ENCODE data around the gene COX19. TPM values are rescaled to one million over a fixed set of nuclear protein-coding genes. Genes with fewer than 3 reads are reported as not detected.

Gene COX19
- total and polyA plus RNA-seq, 2 of the 13 experiments (the other 11 are each of a cell fraction or from before 2014, with no cell fraction given), result 11.5 to 21.7 TPM

DNA sequence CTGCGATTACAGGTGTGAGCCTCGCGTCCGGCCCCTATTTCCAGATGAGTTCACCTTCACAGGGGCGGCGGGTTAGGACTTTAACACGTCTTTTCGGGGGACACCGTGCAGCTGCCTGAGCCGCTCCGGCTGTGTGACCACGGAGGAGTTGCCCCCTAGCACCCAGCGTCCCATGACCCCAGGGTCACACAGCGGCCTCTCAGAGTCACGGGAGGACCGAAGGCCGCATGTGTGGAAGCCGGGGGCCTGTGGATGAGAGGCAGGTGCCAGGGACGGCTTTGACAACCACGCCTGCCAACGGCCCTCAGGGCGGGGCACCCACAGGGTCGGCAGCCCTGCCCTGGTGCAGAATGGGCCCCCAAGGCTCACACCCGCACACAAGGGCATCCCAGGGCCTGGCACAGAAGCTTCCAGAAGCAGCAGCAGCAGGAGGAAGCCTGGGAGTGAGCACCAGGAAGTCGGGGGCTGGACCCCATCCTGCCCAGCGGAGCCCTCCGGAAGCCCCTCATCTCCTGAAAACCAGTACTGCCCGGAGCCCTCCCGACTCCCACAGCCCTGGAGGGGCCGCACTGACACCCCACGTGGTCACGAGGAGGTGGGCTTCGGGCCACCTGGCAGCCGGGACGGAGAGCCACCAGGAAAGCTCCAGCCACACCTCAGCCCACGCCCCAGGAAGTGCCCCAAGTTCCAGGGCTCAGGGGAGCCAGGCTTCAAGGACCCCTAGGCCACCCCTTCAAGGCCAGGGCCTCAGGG lies 53.6 kb downstream of the COX19 start:
- H3K9ac ChIP-seq (ENCODE audit: insufficient read depth, low read depth, low read length), result no peak overlapping the region
- intact Hi-C loops (cut with micrococcal nuclease; ENCODE audit: unreplicated experiment) (no loop called here), in situ Hi-C loops (cut with HindIII; ENCODE audit: extremely low pct_ligation_motif_present, low pct_unique_long_range_greater_than_20kb) (no loop called here)
- TF ChIP-seq, protein P1, sequence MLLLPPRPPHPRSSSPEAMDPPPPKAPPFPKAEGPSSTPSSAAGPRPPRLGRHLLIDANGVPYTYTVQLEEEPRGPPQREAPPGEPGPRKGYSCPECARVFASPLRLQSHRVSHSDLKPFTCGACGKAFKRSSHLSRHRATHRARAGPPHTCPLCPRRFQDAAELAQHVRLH (CRISPR knock-in tag; IDR thresholded peaks at IDR 0.05; ENCODE audit: borderline replicate concordance, low read depth), result no peak
- TF ChIP-seq, protein P2, sequence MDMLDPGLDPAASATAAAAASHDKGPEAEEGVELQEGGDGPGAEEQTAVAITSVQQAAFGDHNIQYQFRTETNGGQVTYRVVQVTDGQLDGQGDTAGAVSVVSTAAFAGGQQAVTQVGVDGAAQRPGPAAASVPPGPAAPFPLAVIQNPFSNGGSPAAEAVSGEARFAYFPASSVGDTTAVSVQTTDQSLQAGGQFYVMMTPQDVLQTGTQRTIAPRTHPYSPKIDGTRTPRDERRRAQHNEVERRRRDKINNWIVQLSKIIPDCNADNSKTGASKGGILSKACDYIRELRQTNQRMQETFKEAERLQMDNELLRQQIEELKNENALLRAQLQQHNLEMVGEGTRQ (IDR thresholded peaks at IDR 0.05; ENCODE audit: low read depth, low read length), result no peak
- TF ChIP-seq, protein P2 (CRISPR knock-in tag; IDR thresholded peaks at IDR 0.05; ENCODE audit: borderline replicate concordance), result no peak
- TF ChIP-seq ZNF605 (CRISPR knock-in tag; IDR thresholded peaks at IDR 0.05) (no peak), MXI1 (IDR thresholded peaks at IDR 0.05; ENCODE audit: borderline replicate concordance, low read depth, low read length) (no peak), THYN1 (CRISPR knock-in tag; IDR thresholded peaks at IDR 0.05; ENCODE audit: borderline replicate concordance, low read depth) (no peak), KLF11 (CRISPR knock-in tag; IDR thresholded peaks at IDR 0.05) (no peak), ADNP (CRISPR knock-in tag; IDR thresholded peaks at IDR 0.05) (no peak), FOXO1 (CRISPR knock-in tag; IDR thresholded peaks at IDR 0.05) (no peak)
- TF ChIP-seq, protein P3, sequence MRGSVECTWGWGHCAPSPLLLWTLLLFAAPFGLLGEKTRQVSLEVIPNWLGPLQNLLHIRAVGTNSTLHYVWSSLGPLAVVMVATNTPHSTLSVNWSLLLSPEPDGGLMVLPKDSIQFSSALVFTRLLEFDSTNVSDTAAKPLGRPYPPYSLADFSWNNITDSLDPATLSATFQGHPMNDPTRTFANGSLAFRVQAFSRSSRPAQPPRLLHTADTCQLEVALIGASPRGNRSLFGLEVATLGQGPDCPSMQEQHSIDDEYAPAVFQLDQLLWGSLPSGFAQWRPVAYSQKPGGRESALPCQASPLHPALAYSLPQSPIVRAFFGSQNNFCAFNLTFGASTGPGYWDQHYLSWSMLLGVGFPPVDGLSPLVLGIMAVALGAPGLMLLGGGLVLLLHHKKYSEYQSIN (CRISPR knock-in tag; IDR thresholded peaks at IDR 0.05; ENCODE audit: borderline replicate concordance), result no peak
- TF ChIP-seq, protein P4, sequence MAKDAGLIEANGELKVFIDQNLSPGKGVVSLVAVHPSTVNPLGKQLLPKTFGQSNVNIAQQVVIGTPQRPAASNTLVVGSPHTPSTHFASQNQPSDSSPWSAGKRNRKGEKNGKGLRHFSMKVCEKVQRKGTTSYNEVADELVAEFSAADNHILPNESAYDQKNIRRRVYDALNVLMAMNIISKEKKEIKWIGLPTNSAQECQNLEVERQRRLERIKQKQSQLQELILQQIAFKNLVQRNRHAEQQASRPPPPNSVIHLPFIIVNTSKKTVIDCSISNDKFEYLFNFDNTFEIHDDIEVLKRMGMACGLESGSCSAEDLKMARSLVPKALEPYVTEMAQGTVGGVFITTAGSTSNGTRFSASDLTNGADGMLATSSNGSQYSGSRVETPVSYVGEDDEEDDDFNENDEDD (CRISPR knock-in tag; IDR thresholded peaks at IDR 0.05; ENCODE audit: borderline replicate concordance), result no peak

More for the DNA sequence above, 53.6 kb downstream of the COX19 start:
- H3K4me2 ChIP-seq (ENCODE audit: low read depth, low read length), result no peak overlapping the region
- CTCF ChIA-PET (ENCODE audit: low intra/inter-chr PET ratio, low total read pairs), result no interaction called here
- FAIRE-seq (no peak), ATAC-seq (no peak), DNase-seq (ENCODE audit: low spot score) (no peak)
- no peaks in the 10 kb centered on the region for H3K27me3 ChIP-seq (ENCODE audit: control insufficient read depth in 1 of 2, insufficient read depth in 2 of 2, low read length in 2 of 2)
- 91% methylated on average over 11 of the region's 36 CpGs for WGBS (ENCODE audit: low lambda C conversion rate)
- H3K27ac ChIP-seq (ENCODE audit: extremely low read length, insufficient read depth, low read length), result no peak overlapping the region
- H4K20me1 ChIP-seq (ENCODE audit: insufficient read depth, low read length), result no peaks in the 10 kb centered on the region
- no peaks in the 10 kb centered on the region for H3K36me3 ChIP-seq (replicated peaks in 1 of 2; ENCODE audit: control insufficient read depth in 1 of 2, insufficient read depth in 2 of 2, low read length in 2 of 2)
- H2AFZ ChIP-seq (ENCODE audit: low read length), result no peak overlapping the region
- no peak overlapping the region for H3K4me3 ChIP-seq (replicated peaks in 1 of 3; ENCODE audit: insufficient read depth in 1 of 3, low read depth in 2 of 3, low read length in 3 of 3)
- no peaks in the 10 kb centered on the region for H3K9me3 ChIP-seq (ENCODE audit: low read length)
- POLR2A ChIA-PET, result no interaction called here
- no TSS peak for BruUV-seq (replicated peaks)
- peaks cover 31% of the 10 kb centered on the region for H3K4me1 ChIP-seq (ENCODE audit: insufficient read depth, low read length)
- no peaks in the 10 kb centered on the region for H3K79me2 ChIP-seq (ENCODE audit: insufficient read depth, low read length)
